ENCODE results near the gene CHMP1A. TPM values are rescaled to one million over a fixed set of nuclear protein-coding genes. Genes with fewer than 3 reads are reported as not detected.
A peak's percentile ranks its signal among the peaks of the same experiment; 100 is the strongest.
"Not testable (repeated sequence)": the region's sequence is repeated elsewhere in the genome, so short reads cannot be mapped to it uniquely, and the experiment has no call there.

Gene CHMP1A
- 10 to 100 TPM; 75.3 to 76.9 TPM for total RNA-seq
- 63.5 to 97.3 reads per million in 2 donors for total RNA-seq

DNA sequence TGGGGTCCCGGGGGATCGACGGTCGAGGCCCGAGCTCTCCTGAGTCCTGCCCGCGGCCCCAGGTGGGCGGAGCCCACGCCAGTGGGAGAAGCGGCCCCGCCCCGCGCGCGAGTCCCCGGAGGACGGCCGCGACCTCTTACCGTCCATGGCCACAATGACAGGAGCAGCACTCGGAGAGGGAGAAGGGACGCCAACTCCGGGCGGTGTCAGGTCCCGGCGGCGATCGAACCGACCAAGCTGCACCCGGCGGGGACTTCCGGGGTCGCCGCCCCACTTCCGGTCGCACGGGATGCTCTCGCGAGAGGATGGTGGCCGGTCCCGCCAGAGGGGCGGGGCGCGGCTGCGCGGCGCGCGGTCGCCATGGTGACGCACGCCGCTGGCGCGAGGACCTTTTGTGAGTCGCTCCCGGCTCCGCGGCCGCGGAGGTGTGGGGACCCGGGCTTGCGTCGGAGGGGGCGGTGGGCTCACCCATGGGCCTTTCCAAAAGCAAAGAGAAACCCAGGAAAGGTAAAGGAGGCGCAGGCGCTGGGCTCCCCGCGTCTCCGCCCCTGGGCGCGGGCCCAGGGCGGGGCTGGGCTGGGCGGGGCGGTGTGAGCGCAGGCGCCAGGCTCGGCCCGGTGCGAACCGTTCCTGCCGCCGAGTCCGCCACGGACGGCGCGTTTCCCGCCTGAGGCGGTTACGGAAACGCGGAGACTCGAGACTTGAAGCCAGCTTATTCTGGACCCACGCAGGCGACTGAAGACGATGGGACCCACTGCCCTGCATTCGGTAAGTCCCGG is at the start of gene CHMP1A, which contains the start of gene SPATA33:
TSS of gene CHMP1A (minus strand) at position 267 of the 779 bp plus-strand sequence. CDS start at position 147, 120 bp downstream.
TSS of gene SPATA33 (plus strand) at position 395 of the 779 bp plus-strand sequence. CDS start at position 471, 76 bp downstream.
- Mint-ChIP-seq H3K27ac (peak within 1 kb of the TSS; percentile 69), H3K4me3 (peak within 1 kb of the TSS; percentile 91), H3K36me3 (ENCODE audit: low read depth) (no peaks in the 10 kb centered on the region), H3K27me3 (no peaks in the 10 kb centered on the region), H3K4me1 (peaks cover 24% of the 10 kb centered on the region)
- DNase-seq (peak; percentile 91 to 93 (median 91)), ATAC-seq (peak; percentile 89)
- H3K9me3 ChIP-seq (ENCODE audit: control insufficient read depth, low read length, poor library complexity, severe bottlenecking) = no peaks in the 10 kb centered on the region

DNA sequence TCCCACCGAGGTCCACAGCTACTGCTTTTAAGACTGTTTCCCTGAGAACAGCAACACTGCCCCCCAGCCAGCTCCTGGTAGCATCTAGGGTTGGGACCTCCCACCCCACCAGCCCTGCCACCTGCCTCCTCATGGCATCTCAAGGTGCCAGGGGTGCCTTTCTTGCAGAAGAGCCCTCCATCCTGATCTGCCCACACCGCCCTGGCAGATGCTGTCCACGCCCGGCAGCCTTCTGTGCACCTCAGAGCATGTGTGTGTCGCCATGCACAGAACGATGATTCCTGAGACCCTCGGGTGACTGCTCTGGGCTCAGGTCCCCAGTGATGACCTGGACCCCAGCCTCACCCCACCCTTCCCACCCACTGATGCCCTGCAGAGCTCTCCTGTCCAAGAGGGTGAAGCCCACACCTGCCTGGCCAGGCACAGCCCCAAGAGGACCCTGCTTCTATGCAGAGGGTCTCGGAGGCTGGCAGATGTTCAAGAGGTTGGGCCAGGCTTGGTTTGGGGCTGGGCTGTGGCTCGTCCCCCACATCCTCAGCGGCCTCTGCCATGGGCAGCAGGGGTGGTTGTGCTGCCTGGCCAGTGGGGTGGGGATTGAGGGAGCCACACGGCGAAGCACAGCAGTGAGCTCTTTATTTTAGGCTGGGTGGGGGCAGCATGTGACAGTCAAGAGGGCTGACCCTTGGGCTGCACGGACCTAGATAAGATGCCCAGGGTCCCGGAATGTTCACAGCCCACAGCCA is 49.2 kb upstream of the CHMP1A start:
- ATAC-seq (no peak), DNase-seq (no peak)
- H3K27me3 Mint-ChIP-seq = no peaks in the 10 kb centered on the region
- H3K27ac Mint-ChIP-seq = no peak overlapping the region
- no peaks in the 10 kb centered on the region for H3K36me3 Mint-ChIP-seq (ENCODE audit: low read depth)
- peaks cover 8% of the 10 kb centered on the region for H3K4me1 Mint-ChIP-seq
- H3K9me3 ChIP-seq (ENCODE audit: control insufficient read depth, low read length, poor library complexity, severe bottlenecking) = no peaks in the 10 kb centered on the region
- H3K4me3 Mint-ChIP-seq = no peak overlapping the region

DNA sequence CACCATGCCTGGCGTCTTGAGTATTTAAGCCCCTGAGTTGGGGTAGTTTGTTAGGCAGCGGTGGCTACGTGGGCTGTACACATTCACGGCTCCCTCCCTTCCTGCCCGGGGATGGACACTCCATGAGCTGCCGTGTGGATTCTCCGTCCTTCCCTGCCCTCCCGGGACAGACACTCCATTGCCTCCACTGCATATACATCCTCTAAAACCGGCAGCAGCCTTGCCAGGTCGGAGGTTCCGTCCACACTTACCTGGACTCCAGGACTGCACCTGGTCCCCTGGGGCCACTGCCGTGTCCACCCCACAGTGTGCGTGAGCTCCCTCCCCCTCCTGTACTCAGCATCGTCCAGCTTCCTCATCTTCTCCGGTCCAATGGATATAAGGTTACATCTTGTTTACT is 47.5 kb upstream of the CHMP1A start:
- H3K9me3 ChIP-seq (ENCODE audit: control insufficient read depth, low read length, poor library complexity, severe bottlenecking) = no peaks in the 10 kb centered on the region
- Mint-ChIP-seq H3K27ac (no peak overlapping the region), H3K4me3 (no peak overlapping the region), H3K36me3 (ENCODE audit: low read depth) (no peaks in the 10 kb centered on the region), H3K27me3 (no peaks in the 10 kb centered on the region), H3K4me1 (peaks cover 13% of the 10 kb centered on the region)
- ATAC-seq (no peak), DNase-seq (no peak)

DNA sequence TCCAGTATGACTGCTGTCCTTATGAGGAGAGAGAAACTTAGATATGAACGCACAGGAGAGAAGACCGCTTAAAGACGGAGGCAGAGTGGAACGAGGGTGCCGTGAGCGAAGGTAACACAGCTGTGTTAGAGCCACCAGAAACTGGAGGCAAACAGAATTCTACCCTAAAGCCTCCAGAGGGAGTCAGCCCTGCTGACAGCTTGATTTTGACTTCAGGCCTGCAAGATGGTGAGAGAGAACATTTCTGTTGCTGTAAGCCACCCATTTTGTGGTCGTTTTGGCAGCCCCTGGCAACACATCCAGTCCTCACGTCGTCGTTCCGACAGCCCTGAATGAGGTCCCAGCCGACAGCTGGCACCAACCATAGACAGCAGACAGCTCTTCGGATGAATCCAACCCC is 46.8 kb upstream of the CHMP1A start:
- Mint-ChIP-seq H3K4me1 (peaks cover 15% of the 10 kb centered on the region), H3K27me3 (no peaks in the 10 kb centered on the region), H3K27ac (no peak overlapping the region), H3K4me3 (no peak overlapping the region), H3K36me3 (ENCODE audit: low read depth) (no peaks in the 10 kb centered on the region)
- H3K9me3 ChIP-seq (ENCODE audit: control insufficient read depth, low read length, poor library complexity, severe bottlenecking) = no peaks in the 10 kb centered on the region
- ATAC-seq = no peak
- DNase-seq = no peak

DNA sequence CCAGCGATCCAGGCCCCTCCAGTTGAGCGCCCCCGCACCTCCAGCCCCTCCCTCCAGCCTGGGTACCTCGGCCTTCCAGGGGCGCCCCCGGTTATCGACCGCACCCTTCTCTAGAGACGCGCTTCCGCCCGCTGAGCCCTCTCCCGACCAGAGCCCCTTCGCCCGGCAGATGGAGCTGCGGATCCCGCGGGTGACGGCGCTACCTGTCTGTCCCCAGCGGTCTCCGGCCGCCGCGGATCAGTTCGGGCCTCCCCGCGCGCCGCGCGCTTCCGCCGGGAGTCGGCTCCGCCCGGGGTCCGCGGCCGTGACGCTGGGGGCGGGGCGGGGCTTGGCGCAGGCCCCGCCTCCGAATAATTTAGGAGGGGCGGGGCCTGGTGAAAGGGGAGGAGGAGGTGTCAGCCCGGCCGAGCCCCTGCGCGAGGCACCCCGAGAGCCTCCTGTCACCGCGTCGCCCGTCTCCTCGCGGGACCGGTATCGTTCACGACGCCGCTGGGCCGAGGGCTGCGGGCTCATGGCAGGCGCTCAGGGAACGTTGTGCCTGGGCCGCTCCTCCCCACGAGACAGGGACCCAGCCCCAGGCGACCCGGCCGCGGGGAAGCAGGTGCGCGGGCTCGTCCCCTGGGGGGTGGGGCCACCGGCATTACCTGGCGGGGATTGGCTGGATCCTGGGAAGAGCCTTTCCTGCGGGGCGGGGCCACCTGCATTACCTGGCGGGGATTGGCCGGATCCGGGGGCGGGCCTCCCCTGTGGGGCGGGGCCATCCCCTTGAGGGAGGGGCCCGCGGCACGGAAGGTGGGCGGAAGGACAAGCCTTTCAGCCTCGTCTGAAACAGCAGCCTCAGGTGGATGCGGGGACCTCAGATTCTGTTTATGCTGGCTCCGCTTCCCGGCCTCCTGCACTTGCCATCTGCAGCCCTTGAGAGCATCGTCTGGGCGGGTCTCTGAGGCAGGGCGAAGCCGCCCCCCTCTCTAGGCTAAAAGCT is 44.2 kb upstream of the CHMP1A start, which contains the start of gene SPATA2L:
TSS of gene SPATA2L (minus strand) at position 281 of the 982 bp plus-strand sequence. CDS start 473 bp downstream, outside the sequence.
- H3K9me3 ChIP-seq (ENCODE audit: control insufficient read depth, low read length, poor library complexity, severe bottlenecking) = no peaks in the 10 kb centered on the region
- ATAC-seq = peak; percentile 84
- Mint-ChIP-seq H3K4me1 (peaks cover 15% of the 10 kb centered on the region), H3K4me3 (peak within 1 kb of the TSS; percentile 84), H3K36me3 (ENCODE audit: low read depth) (no peaks in the 10 kb centered on the region), H3K27me3 (no peaks in the 10 kb centered on the region), H3K27ac (peak within 1 kb of the TSS; percentile 68)
- DNase-seq = peak; percentile 97 to 98 (median 98)

DNA sequence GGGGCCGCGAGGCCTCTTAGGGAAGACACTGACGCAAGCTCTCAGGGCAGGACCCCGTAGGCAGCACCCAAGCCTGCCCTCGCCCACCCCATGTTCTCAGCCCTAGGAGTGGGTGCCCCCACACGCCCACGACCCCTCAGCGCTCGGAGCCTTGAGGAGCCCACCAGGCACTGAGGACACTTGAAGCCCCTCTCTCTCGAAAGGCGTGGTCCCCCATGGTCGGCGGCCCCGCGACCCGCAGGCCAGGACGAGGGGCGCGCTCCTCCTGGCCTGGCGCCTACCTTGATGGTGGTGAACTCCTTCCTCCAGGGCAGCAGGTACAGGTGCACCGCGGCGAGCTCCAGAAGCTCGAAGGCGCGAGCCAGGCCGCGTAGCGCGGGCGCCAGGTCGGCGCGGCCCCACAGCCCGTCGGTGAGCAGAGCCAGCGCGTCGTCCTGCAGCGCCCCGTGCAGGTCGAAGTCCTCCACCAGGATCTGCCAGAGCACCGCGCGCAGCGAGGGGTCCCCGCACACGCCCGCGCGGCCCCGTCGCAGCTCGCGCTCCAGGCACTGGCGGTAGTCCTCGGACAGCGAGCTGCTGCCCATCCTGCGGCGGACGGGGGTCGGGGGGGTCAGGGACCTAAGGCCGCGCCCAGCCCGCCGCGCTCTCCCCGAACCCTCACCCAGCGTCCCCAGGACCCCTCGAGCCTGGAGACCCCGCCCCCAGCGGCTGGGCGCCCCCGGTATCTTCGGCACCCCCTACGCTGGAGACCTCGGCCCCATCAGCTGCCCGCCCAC is 43.3 kb upstream of the CHMP1A start:
- ATAC-seq (peak; percentile 24), DNase-seq (peak; percentile 42 to 49 (median 45))
- no peaks in the 10 kb centered on the region for H3K9me3 ChIP-seq (ENCODE audit: control insufficient read depth, low read length, poor library complexity, severe bottlenecking)
- peaks cover 11% of the 10 kb centered on the region for H3K4me1 Mint-ChIP-seq
- H3K36me3 Mint-ChIP-seq (ENCODE audit: low read depth) = no peaks in the 10 kb centered on the region
- H3K27ac Mint-ChIP-seq = peak overlapping the region; percentile 68
- H3K27me3 Mint-ChIP-seq = no peaks in the 10 kb centered on the region
- H3K4me3 Mint-ChIP-seq = peak overlapping the region; percentile 84

DNA sequence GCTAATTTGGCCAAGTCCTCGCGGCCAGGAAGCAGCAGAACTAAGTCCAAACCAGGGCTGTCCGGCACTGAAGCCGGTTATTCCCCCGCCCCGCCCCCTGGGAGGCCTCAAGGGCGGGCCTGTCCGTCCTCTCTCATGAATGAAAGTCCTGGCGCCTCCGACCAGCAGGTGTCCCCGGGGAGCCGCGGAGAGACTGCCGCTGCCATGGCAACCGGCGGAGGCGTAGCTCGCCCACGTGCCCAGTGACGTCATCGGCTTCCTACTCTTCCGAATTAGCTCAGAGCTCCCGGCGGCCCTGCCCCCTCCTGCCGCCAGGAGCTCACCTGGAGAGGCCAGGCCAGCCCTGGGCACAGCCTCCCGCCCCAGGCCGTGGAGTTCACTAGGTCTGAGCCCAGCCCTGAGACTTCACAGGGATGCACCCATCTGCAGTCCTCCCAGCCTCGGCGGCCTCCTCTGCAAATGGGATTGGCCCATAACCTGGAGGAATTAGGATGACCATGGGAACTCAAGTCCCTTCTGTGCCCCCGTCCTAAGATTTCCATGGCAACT is 42.7 kb upstream of the CHMP1A start:
- peak overlapping the region; percentile 84 for H3K4me3 Mint-ChIP-seq
- ATAC-seq = peak; percentile 32
- peak; percentile 94 to 96 (median 94) for DNase-seq
- no peaks in the 10 kb centered on the region for H3K27me3 Mint-ChIP-seq
- H3K9me3 ChIP-seq (ENCODE audit: control insufficient read depth, low read length, poor library complexity, severe bottlenecking) = no peaks in the 10 kb centered on the region
- H3K27ac Mint-ChIP-seq = peak overlapping the region; percentile 68
- H3K4me1 Mint-ChIP-seq = peaks cover 10% of the 10 kb centered on the region
- no peaks in the 10 kb centered on the region for H3K36me3 Mint-ChIP-seq (ENCODE audit: low read depth)

DNA sequence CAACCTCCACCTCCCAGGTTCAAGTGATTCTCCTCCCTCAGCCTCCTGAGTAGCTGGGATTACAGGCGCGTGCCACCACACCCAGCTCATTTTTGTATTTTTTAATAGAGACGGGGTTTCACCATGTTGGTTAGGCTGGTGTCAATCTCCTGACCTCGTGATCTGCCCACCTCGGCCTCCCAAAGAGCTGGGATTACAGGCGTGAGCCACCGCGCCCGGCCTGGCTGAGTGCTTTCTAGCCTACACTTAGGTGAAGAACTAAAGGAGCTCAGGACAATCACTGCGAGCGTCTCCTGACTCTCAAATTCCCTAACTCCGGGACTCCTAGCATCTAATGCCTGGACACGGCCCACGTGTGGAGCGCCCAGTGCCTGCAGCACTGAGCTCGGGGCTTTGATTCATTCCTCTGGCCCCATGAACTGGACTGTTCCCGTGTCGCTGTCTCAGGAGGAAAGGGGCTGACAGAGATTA is 42.2 kb upstream of the CHMP1A start:
- peaks cover 13% of the 10 kb centered on the region for H3K4me1 Mint-ChIP-seq
- H3K9me3 ChIP-seq (ENCODE audit: control insufficient read depth, low read length, poor library complexity, severe bottlenecking); ATAC-seq; DNase-seq; H3K27me3 Mint-ChIP-seq; H3K36me3 Mint-ChIP-seq (ENCODE audit: low read depth): not testable (repeated sequence)
- peak overlapping the region; percentile 68 for H3K27ac Mint-ChIP-seq
- peak overlapping the region; percentile 84 for H3K4me3 Mint-ChIP-seq

DNA sequence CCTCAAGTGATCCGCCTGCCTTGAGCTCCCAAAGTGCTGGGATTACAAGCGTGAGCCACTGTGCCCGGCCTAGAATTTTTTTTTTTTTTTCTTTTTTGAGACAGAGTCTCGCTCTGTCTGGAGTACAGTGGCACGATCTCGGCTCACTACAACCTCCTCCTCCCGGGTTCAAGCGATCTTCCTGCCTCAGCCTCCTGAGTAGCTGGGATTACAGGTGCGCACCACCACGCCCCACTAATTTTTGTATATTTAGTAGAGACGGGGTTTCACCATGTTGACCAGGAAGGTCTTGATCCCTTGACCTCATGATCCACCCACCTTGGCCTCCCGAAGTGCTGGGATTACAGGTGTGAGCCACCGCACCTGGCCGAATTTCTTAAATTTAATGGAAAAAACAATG is 41.2 kb upstream of the CHMP1A start:
- not testable (repeated sequence) for ATAC-seq; DNase-seq; H3K27me3 Mint-ChIP-seq; H3K4me3 Mint-ChIP-seq; H3K36me3 Mint-ChIP-seq (ENCODE audit: low read depth); H3K27ac Mint-ChIP-seq; H3K9me3 ChIP-seq (ENCODE audit: control insufficient read depth, low read length, poor library complexity, severe bottlenecking)
- H3K4me1 Mint-ChIP-seq = peaks cover 13% of the 10 kb centered on the region

DNA sequence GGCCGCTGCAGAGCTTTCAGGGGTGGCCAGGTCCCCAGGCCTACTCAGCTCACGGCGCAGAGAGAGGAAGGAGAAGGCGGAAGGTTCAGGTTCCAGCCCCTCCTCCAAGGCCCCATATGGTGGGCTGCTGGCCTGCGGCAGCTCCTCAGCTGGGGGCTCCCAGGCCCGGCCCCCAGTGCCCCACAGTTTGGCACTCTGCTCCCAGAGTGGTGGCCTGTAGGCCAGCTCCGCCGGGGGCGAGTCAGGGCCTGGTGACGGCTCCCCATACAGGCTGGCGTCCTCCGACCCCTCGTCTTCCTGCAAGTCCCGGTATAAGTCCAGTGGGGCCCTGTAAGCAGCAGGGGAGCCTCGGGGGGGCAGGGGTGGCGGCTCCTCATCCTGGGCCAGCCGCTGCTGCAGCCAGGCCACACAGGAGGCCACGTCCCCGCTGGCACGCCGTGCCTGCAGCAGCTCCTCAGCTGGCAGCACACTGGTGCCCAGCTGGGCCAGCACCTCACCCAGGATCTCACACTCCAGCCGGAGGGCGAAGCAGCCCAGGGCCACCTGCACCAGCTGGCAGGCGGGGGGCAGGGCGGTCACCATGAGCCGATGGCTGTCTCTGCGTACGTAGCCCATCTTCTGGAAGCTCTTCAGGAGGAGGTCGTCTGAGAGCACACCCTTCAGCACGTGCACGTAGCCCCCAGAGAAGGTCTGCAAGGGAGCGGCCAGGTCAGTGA is 40.3 kb upstream of the CHMP1A start:
- no peak for DNase-seq
- no peak overlapping the region for H3K27ac Mint-ChIP-seq
- no peak for ATAC-seq
- no peaks in the 10 kb centered on the region for H3K27me3 Mint-ChIP-seq
- no peaks in the 10 kb centered on the region for H3K9me3 ChIP-seq (ENCODE audit: control insufficient read depth, low read length, poor library complexity, severe bottlenecking)
- H3K4me3 Mint-ChIP-seq = no peak overlapping the region
- peaks cover 13% of the 10 kb centered on the region for H3K4me1 Mint-ChIP-seq
- H3K36me3 Mint-ChIP-seq (ENCODE audit: low read depth) = no peaks in the 10 kb centered on the region

DNA sequence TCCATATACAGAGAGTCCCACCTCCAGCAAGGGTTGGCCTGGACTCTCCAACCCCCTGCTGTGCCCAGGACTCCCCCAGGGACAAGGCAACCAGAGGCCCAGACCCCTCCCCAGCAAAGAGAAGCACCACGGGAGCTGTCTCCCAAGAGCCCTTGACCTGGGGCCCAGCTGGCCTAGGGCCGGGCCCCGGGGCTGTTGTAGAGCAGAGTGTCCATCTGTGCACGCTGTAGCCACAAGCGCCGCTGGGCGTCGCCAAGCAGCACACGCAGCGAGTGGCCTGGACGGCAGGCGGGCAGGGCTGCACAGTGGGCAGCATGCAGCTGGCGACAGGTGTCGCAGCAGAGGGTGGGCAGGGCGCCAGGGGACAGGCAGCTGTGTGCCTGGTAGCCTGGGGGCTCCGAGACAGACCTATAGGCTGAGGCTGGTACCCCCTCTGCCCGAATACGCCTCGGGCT is 39.7 kb upstream of the CHMP1A start:
- H3K4me1 Mint-ChIP-seq = peaks cover 10% of the 10 kb centered on the region
- H3K27ac Mint-ChIP-seq = no peak overlapping the region
- H3K27me3 Mint-ChIP-seq = no peaks in the 10 kb centered on the region
- no peak for ATAC-seq
- H3K36me3 Mint-ChIP-seq (ENCODE audit: low read depth) = no peaks in the 10 kb centered on the region
- DNase-seq = no peak
- H3K4me3 Mint-ChIP-seq = no peak overlapping the region
- no peaks in the 10 kb centered on the region for H3K9me3 ChIP-seq (ENCODE audit: control insufficient read depth, low read length, poor library complexity, severe bottlenecking)

All from T-helper 17 cell (primary cell).